Upper lobe of left lung (tissue), 6 donors: ENCODE results near the gene ARHGAP12. TPM values are rescaled to one million over a fixed set of nuclear protein-coding genes. Genes with fewer than 3 reads are reported as not detected.

Source experiments
- ATAC-seq, 2 donors: fragments of 200-7000 bp; cut with Tn5 transposase; one replicate each; pipeline ENCODE4 v1.9.1; 2022; ENCODE audit warnings: mild to moderate bottlenecking in 2 of 2, moderate library complexity in 2 of 2; ENCODE audit not compliant: low FRiP score in 2 of 2
- DNase-seq, 2 donors: peaks; one replicate each; pipeline ENCODE4 v3.0.0-alpha.2; 2019 to 2020
- H3K27ac ChIP-seq, 4 donors: fragments of 200-600 bp; sonication (generic); one replicate each; pipeline ENCODE4 v1.5.1; 2016 to 2019
- H3K27me3 ChIP-seq, 4 donors: fragments of 200-600 bp; sonication (generic); one replicate each; pipeline ENCODE4 v1.5.1; 2017 to 2019
- H3K36me3 ChIP-seq, 4 donors: fragments of 200-600 bp; sonication (generic); one replicate each; pipeline ENCODE4 v1.5.1; 2016 to 2019
- H3K4me1 ChIP-seq, 4 donors: fragments of 200-600 bp; sonication (generic); one replicate each; pipeline ENCODE4 v1.5.1; 2018 to 2019
- H3K4me3 ChIP-seq, 4 donors: fragments of 200-600 bp; sonication (generic); one replicate each; pipeline ENCODE4 v1.5.1; 2017 to 2019; ENCODE audit warnings: mild to moderate bottlenecking in 2 of 4, moderate library complexity in 1 of 4
- H3K9me3 ChIP-seq, 4 donors: fragments of 200-600 bp; sonication (generic); one replicate each; pipeline ENCODE4 v1.5.1; 2018 to 2019
- CTCF ChIP-seq, 6 experiments: fragments of 450-650 bp in 4 of 6; fragments of 200-600 bp in 2 of 6; sonication (generic) in 2 of 6; IDR thresholded peaks; one replicate each; pipeline ENCODE4 v1.5.1; 2016 to 2019; ENCODE audit warnings: antibody characterized with exemption in 6 of 6
- EP300 ChIP-seq, 4 donors: sonication (generic); formaldehyde crosslinking; IDR thresholded peaks; one replicate each; pipeline ENCODE4 v1.5.1; 2017; ENCODE audit warnings: antibody characterized with exemption in 4 of 4, control low read depth in 2 of 4
- POLR2A ChIP-seq, 4 donors: fragments of 450-650 bp; IDR thresholded peaks; one replicate each; pipeline ENCODE4 v1.5.1; 2016 to 2017; ENCODE audit warnings: antibody characterized with exemption in 4 of 4, mild to moderate bottlenecking in 2 of 4
- POLR2AphosphoS5 ChIP-seq, 2 donors: sonication (generic); formaldehyde crosslinking; IDR thresholded peaks; one replicate each; pipeline ENCODE4 v1.5.1; 2017; ENCODE audit warnings: antibody characterized with exemption in 2 of 2
- WGBS, 2 donors: methylation state at CpG; one replicate each; pipeline ENCODE4 v1.1.5; 2017 to 2018; 5-methylcytosine and 5-hydroxymethylcytosine counted together
- total RNA-seq, 6 donors: library from RNA; depleted of rRNA in 4 of 6; stranded (reverse); fragments of >200 nt in 4 of 6; gene quantifications; one replicate each; pipeline versions ENCODE4 v1.1.0 to v1.2.1, GENCODE V29; 2016 to 2021
- donor health status: DM: no; HTN: no; CAD: no; lungs with moderate emphysema.
- donor health status: DM: no; HTN: yes; CAD: no; lungs with severe emphysema.

Gene ARHGAP12
- total RNA-seq, 6 donors from 2014 or later = 16.8 to 63.2 (median 29.7) TPM

GRCh38 chr10:31930023-31930751 is 1.6 kb upstream of the ARHGAP12 start:
- H3K9me3 ChIP-seq = no peaks in the 10 kb centered on the region
- H3K27me3 ChIP-seq = no peaks in the 10 kb centered on the region
- DNase-seq (no peak), ATAC-seq (no peak)
- peak overlapping the region; percentile 96 to 99 (median 97) for H3K27ac ChIP-seq
- TF ChIP-seq POLR2AphosphoS5 (IDR thresholded peaks at IDR 0.05) (no peak), POLR2A (IDR thresholded peaks at IDR 0.05) (no peak), EP300 (IDR thresholded peaks at IDR 0.05) (no peak), CTCF (IDR thresholded peaks at IDR 0.05) (no peak)
- H3K4me3 ChIP-seq = peak overlapping the region in 3 of 4 donors; percentile 88 to 98 (median 90)
- no peaks in the 10 kb centered on the region for H3K36me3 ChIP-seq
- peaks cover 8 to 31% (median 18%) of the 10 kb centered on the region in 4 donors for H3K4me1 ChIP-seq
- 9 to 15% methylated on average over 11 of the region's 11 CpGs for WGBS, 2 donors

GRCh38 chr10:31929261-31930022 is 811 bp upstream of the ARHGAP12 start:
- Histone ChIP-seq H3K9me3 (no peaks in the 10 kb centered on the region), H3K4me3 (peak overlapping the region; percentile 61 to 98 (median 89)), H3K36me3 (no peaks in the 10 kb centered on the region), H3K27ac (peak overlapping the region; percentile 96 to 99 (median 97)), H3K27me3 (no peaks in the 10 kb centered on the region), H3K4me1 (peaks cover 11 to 31% (median 18%) of the 10 kb centered on the region in 4 donors)
- ATAC-seq = peak; percentile 76 to 81
- WGBS, 2 donors = 0 to 1% methylated on average over 15 to 25 of the region's 25 CpGs
- TF ChIP-seq POLR2AphosphoS5 (IDR thresholded peaks at IDR 0.05) (no peak), EP300 (IDR thresholded peaks at IDR 0.05) (no peak), CTCF (IDR thresholded peaks at IDR 0.05) (no peak), POLR2A (IDR thresholded peaks at IDR 0.05) (no peak)
- peak in 1 of 2 donors; percentile 77 for DNase-seq

- 0% methylated on average over 22 to 27 of the region's 58 CpGs for WGBS, 2 donors
- Histone ChIP-seq H3K36me3 (no peaks in the 10 kb centered on the region), H3K27me3 (no peaks in the 10 kb centered on the region), H3K27ac (peak overlapping the region; percentile 96 to 99 (median 97)), H3K4me3 (peak overlapping the region; percentile 61 to 98 (median 89)), H3K9me3 (no peaks in the 10 kb centered on the region), H3K4me1 (peaks cover 14 to 31% (median 19%) of the 10 kb centered on the region in 4 donors)
- TF ChIP-seq POLR2AphosphoS5 (IDR thresholded peaks at IDR 0.05) = peak in 1 of 2 donors; percentile 7
- no peak for TF ChIP-seq POLR2A (IDR thresholded peaks at IDR 0.05)
- TF ChIP-seq CTCF (IDR thresholded peaks at IDR 0.05) = peak in 4 of 6 experiments; percentile 20 to 53 (median 34)
- no peak for TF ChIP-seq EP300 (IDR thresholded peaks at IDR 0.05)
- ATAC-seq (peak; percentile 32 to 50), DNase-seq (peak; percentile 56 to 90)
Measured at GRCh38 chr10:31927884-31928548, 615 bp downstream of the ARHGAP12 start.

DNA sequence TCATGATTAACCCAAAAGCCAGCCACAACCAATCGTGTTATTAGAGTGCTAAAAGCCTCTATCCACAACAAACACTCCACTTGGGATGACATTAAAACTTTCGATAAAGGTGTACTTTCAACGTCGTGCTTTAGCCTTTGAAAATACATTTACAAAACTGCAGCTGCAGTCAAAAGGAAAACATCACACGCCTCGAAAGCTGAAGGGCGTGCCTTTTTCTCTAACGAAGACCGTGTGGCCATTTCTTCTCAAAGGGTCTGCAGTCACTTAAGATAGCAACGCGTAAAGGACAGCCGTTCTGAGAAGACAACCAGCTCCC is 1.1 kb downstream of the ARHGAP12 start:
- Histone ChIP-seq H3K27me3 (no peaks in the 10 kb centered on the region), H3K27ac (peak overlapping the region; percentile 96 to 99 (median 97)), H3K4me3 (peak overlapping the region; percentile 61 to 98 (median 89)), H3K9me3 (no peaks in the 10 kb centered on the region), H3K4me1 (peaks cover 14 to 31% (median 19%) of the 10 kb centered on the region in 4 donors), H3K36me3 (no peaks in the 10 kb centered on the region)
- ATAC-seq (peak in 1 of 2 donors; percentile 1), DNase-seq (no peak)
- TF ChIP-seq CTCF (IDR thresholded peaks at IDR 0.05) (no peak), EP300 (IDR thresholded peaks at IDR 0.05) (no peak), POLR2AphosphoS5 (IDR thresholded peaks at IDR 0.05) (no peak), POLR2A (IDR thresholded peaks at IDR 0.05) (no peak)
- WGBS, 2 donors = 0% methylated on average over 12 of the region's 12 CpGs
